GM12873 (cell line): ENCODE measurements around the gene RAMP1.

Experiments used
- TF ChIP-seq, protein P1 (sequence below): IDR thresholded peaks from 2 replicates; pipeline ENCODE4 v1.5.1; 2012; ENCODE audit warnings: low read depth, mild to moderate bottlenecking, moderate library complexity, low read length, control low read depth; ENCODE audit not compliant: insufficient read depth; ENCODE audit errors: missing control alignments

Gene RAMP1

GRCh38 chr2:237879058-237879430 is 19.6 kb downstream of the RAMP1 start:
- TF ChIP-seq, protein P1, sequence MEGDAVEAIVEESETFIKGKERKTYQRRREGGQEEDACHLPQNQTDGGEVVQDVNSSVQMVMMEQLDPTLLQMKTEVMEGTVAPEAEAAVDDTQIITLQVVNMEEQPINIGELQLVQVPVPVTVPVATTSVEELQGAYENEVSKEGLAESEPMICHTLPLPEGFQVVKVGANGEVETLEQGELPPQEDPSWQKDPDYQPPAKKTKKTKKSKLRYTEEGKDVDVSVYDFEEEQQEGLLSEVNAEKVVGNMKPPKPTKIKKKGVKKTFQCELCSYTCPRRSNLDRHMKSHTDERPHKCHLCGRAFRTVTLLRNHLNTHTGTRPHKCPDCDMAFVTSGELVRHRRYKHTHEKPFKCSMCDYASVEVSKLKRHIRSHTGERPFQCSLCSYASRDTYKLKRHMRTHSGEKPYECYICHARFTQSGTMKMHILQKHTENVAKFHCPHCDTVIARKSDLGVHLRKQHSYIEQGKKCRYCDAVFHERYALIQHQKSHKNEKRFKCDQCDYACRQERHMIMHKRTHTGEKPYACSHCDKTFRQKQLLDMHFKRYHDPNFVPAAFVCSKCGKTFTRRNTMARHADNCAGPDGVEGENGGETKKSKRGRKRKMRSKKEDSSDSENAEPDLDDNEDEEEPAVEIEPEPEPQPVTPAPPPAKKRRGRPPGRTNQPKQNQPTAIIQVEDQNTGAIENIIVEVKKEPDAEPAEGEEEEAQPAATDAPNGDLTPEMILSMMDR: no peak

DNA sequence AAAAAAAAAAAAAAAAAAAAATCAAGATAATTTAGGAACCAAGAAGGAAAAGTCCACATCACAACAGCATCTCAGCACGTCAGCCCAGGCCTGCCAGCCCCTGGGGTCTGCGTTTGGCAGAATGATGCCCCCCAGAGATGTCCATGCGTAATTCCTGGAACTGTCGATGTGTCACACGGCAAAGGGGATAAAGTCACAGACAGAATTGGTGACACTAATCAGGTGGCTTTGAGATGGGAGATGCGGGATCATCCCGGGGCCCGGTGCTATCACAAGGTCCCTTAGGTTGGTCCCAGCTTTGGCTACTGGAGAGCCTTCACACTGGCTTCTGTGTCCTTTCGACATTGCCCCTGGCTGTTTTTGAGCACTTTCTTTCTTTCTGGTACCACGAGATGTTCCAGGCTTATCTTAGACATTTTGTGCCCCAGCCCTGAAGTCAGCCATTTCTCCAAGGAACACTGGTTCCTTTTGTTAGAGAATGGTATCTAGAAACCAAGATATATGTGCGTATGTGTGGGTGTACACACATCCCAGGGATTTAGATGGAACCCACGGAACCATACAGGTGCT is 20.7 kb downstream of the RAMP1 start:
- TF ChIP-seq, protein P1: no peak

GRCh38 chr2:237882510-237883481 is 23.4 kb downstream of the RAMP1 start:
- TF ChIP-seq, protein P1: no peak

GRCh38 chr2:237883951-237884446 is 24.6 kb downstream of the RAMP1 start:
- TF ChIP-seq, protein P1: no peak

DNA sequence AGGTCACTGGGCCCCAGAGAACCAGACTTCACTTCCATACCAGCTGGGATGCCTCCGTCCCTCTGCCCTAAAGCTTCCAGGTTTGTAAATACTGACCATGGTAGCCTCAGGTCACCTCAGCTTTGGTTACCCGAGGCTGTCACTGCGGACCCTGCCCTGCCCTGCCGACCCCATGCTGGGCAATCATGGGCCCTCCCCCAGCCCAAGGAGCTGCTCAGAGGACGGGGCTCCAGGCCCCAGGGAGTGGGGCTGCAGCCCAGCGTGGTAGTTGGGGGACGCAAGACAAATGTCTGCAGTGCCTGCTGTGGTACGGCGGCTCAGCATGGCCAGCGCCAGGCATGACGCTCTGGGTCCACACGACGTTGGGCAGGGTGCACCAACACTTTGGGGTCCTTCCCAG is 25.3 kb downstream of the RAMP1 start:
- TF ChIP-seq, protein P1: no peak

DNA sequence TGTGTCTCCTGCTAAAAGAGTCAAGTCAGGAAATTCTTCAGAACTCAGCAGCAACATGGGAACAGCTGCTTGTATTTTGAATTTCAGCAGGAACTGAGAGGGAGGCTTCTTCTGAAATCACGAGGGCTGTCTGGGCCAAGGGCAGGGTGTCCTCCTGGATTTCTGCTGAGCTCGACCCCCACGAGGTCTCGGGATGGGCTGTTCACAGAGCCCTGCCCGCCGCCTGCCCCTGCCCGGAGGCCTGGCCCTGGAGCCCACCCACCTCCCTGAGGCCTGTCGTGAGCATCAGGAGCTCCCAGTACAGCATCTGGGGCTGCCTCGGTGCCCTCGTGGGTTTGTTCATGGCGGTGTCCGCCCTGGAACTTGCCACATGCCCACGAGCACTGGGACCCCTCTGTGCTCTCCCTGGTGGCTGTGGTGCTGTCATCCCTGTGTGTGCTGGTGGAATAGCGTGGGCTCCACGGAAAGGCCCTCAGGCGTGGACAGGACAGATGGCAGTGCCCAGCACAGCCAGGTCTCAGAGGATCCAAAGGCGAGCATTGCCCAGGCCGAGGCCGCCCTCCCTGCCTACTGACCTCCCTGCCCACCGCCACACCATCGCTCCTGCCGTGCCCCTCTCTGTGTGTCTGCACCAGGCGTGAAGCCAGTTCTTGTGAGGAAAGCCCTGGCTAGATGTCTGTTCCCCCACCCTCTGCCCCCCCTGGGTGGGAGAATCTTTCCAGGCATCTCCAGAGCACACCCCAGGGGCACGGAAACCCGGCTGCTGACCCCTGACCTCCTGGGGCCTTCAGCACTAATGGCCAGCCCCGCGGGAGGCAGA is 25.9 kb downstream of the RAMP1 start:
- TF ChIP-seq, protein P1: no peak
